ENCODE data around the gene CAMTA1. TPM values are rescaled to one million over a fixed set of nuclear protein-coding genes. Genes with fewer than 3 reads are reported as not detected.
A peak's percentile ranks its signal among the peaks of the same experiment; 100 is the strongest.
"Not testable (repeated sequence)": the region's sequence is repeated elsewhere in the genome, so short reads cannot be mapped to it uniquely, and the experiment has no call there.

CAMTA1 gene
- total RNA-seq, 1 donor from 2014 or later: 166 TPM

DNA sequence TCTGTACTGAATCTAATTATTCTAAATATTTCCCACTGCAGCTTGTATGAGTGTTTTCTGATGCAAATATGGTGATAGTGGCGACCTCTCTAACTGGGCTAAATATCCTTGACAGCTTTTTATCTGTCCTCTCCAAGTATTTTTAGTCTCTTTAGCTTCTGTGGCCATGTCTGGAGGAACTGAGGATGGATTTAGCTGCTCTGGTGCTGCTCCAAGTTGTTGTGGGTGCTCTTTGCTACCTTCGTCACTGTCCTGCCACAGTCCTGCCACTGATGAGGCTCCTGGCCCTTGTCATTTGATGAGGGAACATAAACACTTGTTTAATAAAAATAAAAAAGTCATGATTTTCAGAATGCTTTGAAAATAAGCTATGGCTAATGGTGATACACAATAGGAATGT, 15.9 kb downstream of the CAMTA1 start:
- peak; percentile 72 for ATAC-seq
- intact Hi-C loops (cut with micrococcal nuclease): no loop called here
- no peak for DNase-seq

DNA sequence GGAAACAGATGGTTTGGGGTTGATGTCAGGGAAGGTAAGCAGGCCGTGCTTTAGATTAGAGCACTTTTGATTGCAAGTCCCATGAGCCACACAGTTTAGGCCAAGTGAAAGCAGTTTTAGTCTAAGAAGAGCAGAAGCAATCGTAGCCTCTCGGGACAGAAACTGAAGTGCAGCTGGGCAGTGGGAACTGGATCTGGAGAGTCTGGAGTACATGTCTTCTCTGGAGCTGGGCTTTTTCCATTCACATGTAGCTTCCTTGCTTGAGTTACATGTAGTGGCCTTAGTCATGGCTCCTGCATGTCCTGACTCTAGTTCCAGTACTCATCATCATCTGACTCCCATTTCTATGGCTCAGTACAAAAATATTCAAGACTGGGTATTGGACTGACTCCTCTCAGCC, 16.7 kb downstream of the CAMTA1 start:
- intact Hi-C loops (cut with micrococcal nuclease): no loop called here
- DNase-seq (no peak), ATAC-seq (peak; percentile 77)

DNA sequence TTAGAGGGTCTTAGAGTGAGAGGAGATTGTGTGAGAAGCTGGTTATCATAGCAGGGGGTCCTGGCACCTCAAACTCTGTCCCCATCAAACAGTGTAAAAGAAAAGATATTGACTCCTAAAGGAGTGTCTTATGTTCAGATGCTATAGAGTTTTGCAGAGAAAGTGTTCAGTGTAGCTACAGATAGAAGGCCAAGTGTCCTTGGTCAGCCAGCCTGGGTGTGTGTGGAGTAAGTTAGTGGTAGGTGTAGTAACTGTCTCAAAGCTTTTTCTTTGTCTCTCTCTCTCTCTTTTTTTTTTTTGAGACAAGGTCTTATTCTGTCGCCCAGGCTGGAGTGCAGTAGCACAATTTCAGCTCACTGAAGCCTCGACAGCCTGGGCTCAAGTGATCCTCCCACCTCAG, 17.2 kb downstream of the CAMTA1 start:
- intact Hi-C loops (cut with micrococcal nuclease): no loop called here
- ATAC-seq (peak; percentile 8), DNase-seq (no peak)

DNA sequence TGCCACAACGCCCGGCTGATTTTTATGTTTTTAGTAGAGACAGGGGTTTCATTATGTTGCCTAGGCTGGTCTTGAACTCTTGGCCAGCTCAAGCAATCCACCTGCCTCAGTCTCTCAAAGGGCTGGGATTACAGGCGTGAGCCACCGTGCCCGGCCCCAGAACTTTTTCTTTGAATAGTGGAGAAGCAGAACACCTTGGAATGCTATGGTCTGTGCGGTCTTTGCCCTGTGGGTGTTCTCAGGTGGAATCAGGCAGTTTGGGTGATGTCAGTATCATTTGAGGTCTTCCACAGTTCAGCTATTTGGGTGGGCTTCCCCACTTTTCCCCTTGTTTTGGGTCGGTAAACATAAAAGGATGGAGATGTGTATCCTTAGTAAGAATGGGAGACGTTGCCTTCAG, 17.6 kb downstream of the CAMTA1 start:
- DNase-seq (no peak), ATAC-seq (no peak)
- intact Hi-C loops (cut with micrococcal nuclease): no loop called here

DNA sequence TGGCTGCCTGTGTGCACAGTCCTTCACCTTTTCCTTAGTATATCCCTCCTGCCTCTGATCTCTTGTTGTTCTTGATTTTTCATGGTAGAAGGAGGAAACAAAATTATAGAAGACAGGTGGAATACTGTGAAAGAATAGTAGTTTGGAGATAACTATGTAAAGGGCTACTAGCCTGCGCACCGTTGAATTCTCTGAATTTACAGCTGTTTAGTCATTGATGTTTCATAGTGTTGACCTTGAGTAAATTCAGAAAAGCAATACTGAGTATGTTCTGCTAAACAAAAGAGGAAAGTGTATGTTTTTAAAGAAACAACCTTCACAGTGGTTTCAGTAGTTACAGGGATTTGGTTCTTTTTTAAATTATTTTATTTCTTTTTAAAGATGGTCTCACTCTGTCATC, 18.1 kb downstream of the CAMTA1 start:
- DNase-seq (no peak), ATAC-seq (no peak)
- intact Hi-C loops (cut with micrococcal nuclease): no loop called here

DNA sequence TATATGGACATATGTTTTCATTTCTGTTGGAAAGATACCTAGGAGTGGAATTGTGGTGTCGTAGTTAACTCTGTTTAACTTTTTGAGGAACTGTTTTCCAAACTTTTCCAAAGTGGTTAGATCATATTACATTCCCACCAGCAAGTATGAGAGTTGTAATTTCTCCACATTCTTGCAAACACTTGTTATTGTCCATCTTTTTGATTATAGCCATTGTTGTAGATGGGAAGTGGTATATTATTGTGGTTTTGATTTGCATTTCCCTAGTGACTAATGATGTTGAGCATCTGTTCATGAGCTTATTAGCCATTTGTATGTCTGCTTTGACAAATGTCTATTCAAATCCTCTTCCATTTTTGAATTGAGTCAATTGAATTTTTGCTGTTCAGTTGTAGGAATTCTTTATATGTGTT, 19.8 kb downstream of the CAMTA1 start:
- DNase-seq: no peak
- intact Hi-C loops (cut with micrococcal nuclease): no loop called here
- no peak for ATAC-seq

DNA sequence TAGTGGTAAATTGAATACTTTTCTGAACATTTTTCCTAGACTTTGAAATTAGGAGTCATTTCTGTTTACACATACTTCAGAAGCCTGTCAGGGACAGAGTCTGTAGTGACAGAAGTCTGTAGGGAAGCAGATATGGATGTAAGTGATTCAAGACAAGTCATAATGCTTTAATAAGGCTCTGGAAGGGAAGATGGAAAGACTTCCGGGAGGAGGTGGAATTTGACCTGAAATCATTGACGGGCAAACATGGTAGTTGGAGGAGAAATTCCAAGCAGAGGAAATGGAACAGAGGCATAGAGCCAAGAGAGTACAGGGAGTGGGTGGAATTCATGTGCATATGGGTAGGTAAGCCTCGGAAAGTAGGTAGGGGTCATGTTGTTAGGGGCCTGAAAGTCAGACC, 22.5 kb downstream of the CAMTA1 start:
- intact Hi-C loops (cut with micrococcal nuclease): no loop called here
- no peak for DNase-seq
- no peak for ATAC-seq

DNA sequence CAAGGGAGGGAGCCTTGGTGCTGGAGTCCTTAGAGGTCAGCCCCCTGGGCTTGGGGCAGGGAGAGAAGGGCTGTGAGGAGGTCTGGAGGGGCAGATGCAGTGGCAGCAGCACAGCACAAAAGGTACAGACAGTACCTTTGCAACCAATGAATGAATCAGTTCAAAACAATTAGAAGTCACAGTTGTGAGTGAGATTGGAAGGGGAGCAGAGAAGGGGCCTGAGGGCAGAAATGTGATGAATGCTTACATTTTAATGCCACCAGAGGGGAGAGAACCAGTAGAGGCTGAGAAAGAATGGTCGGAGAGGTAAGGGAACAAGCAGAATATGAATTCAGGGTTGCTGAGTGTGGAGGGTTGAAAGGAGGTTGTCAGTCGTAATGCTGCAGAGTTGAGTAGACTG, 24.2 kb downstream of the CAMTA1 start:
- intact Hi-C loops (cut with micrococcal nuclease): no loop called here
- ATAC-seq (no peak), DNase-seq (no peak)

DNA sequence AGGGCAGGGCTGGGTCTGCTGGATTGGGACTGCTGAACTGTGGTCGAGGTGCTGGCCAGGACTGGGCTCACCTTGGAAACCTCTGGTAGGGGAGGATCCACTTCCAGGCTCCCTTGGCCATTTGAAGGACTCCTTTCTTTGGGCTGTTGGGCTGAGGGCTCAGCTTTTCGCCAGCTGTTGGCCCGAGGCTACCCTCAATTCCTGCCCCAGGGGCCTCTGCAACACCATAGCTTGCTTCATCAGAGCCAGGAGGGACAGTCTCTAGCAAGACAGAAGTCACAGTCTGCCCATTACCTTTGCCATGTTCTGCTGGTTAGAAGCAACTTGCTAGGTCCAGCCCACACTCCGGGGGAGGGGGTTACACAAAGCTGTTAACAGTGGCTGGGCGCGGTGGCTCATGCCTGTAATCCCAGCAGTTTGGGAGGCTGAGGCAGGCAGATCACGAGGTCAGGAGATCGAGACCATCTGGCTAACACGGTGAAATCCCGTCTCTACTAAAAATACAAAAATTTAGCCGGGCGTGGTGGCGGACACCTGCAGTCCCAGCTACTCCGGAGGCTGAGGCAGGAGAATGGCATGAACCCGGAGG, 25.0 kb downstream of the CAMTA1 start:
- intact Hi-C loops (cut with micrococcal nuclease): not testable (repeated sequence)

DNA sequence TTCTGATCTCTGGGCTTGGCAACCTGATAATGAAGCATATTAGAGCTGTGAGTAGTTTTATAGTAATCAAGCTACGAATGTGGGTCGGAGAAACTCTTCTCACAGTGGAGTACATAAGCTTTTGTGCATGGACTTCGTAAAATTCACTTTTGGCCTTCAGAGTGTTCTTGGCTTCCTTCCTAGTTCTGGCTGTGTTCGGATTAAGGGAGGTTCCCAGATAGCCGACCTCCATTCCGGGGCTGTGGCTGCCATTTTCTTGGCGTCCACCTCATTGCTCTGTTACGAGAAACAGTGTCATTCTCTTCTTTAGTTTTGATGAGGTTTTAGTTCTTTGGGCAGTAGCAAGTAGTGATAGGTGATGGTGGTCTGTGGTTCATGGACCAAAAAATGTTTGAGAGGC, 26.3 kb downstream of the CAMTA1 start:
- intact Hi-C loops (cut with micrococcal nuclease): no loop called here
- peak; percentile 41 for DNase-seq
- ATAC-seq: peak; percentile 50

More for the DNA sequence above, 25.0 kb downstream of the CAMTA1 start:
- not testable (repeated sequence) for DNase-seq, ATAC-seq

DNA sequence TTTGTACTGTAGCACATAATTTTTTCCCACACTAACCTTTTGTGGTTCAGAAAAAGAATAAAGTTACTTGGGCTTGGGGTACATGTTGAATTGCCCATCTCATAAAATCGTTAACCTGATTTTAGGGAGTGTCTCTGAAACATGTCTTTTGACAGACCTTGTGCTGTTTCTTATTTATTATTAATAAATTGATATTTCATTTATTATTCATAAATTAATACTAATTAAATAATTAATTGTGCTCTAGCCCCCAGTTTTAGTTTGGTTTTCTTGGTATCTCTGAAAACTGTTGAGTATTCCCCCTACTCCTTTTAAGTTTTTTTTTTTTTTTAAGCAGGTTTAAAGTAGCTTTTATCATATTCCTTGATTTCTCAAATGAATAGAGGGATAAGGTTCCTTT, 27.9 kb downstream of the CAMTA1 start:
- ATAC-seq: no peak
- intact Hi-C loops (cut with micrococcal nuclease): no loop called here
- no peak for DNase-seq

DNA sequence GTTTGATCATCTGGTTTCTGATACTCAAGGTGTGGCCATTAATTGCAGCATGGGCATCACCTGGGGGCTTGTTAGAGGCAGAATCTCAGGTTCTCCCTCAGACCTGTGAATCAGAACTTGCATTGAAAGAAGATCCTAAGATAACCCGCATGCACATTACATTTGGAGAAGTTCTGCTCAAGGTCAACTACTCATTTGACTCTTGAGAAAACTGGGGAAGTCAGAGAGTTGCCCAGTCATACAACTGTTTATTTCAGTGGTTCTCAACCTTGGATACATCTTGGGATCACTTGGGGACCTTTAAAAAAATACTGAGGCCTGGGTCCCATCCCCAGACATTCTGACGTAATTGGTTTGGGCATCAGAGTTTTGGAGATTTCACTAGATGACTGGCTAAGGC, 30.5 kb downstream of the CAMTA1 start:
- DNase-seq (no peak), ATAC-seq (no peak)
- intact Hi-C loops (cut with micrococcal nuclease): no loop called here

DNA sequence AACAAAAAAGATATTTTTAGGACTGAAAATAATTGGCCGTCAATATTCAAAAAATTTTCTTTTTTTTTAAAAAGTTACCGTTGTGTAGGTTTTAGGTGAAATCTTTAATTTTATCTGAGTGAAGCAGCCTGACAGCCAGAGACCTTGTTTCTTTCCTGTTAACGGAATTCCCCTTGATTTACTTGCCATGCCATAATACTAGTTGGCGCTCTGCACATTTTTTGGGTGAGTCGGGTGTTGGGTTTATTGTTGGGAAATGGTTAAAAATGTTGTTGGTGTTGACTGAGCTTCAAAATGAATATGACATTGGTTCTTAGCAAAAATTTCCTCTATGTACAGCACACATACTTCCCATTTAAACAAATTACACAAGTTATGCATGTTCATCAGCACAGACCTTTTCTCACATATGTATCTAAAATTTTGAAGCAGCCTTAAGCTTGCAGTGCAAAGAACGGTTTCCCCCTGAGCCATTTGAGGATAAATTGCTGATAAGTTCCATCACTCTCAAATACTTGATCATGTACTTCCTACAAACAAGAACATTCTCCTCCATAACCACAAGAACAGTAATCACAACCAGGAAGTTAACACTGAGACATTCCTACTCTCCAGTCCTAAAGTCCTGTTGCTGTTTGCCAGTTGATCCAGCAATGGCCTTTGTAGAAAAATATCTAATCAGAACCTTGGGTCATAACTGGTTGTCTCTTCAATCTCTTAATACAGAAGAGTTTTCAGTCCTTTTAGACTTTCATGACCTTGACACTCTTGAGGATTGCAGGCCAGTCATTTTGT, 34.2 kb downstream of the CAMTA1 start:
- intact Hi-C loops (cut with micrococcal nuclease): no loop called here
- ATAC-seq (no peak), DNase-seq (no peak)

DNA sequence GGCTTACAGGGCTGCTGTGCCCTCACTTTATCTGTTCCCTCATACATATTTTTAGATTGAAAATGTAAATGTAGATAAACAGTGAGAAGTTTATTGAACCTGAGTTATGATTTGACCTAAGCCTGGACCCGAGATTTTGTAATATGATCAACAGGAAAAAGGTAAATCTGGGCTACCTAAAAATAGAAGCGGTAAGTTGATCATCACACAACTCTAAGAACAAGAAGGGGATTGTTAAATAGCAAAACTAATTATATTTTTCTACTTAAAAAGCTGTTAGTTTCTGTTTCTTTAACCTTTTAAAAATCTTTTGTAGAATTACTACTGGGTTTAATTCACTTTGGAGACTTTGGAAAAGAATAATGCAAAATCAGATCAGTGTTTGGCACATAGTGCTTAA, 35.6 kb downstream of the CAMTA1 start:
- intact Hi-C loops (cut with micrococcal nuclease): no loop called here
- ATAC-seq (no peak), DNase-seq (no peak)

DNA sequence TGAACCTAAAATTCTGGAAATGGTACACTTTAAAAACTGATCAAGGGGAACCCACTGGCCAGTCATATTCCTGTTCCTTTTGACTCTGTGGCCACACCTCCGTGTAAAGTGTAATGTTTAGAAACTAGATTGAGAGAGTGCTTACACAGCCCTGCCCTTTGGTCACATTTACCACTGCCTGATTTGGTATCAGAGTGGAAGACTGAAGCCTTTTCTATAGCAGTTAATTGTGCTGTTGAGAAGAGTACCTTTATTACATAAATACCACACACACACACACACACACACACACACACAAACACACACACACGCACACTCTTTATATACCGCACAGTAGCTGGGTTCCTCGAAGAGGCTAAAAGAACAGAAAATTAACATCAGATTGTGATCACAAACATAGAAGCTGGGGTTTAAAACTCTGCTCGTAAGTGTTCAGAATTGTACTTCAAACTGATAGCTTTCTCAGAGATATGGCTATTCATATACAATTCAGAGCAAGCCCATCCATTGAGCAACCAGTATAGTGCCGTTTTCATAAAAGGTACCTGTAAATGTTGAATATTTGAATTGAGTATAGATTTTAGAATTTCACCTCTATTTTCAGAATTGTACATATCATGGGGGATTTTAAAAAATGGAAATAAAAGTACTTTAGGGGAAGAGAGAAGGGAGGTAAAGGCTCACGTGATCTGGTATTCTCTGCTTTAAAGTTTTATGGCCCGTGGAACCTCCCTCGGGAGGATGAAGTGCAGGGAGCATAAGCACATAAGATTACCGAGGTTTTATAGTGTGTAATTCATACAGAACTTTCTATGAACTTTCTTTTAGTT, 37.5 kb downstream of the CAMTA1 start:
- ATAC-seq (peak; percentile 70), DNase-seq (no peak)
- intact Hi-C loops (cut with micrococcal nuclease): no loop called here

DNA sequence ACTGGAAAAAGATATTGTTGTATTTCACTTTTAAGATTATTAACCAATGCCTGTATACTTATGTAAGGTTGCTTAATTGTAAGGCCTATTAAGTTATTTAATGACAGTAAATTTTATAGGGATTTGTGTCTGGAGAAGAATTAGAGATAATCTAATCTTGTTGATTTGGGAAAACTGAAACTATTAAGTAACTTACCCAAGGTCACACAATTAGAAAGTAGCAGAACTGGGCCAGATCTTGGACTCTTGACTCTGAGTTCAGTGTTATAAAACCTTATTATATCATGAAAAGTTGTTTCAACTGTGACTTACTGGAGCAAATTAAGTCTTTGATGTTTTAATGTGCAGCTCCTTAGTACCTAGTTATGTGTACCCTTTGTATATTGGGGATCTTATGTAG, 38.5 kb downstream of the CAMTA1 start:
- intact Hi-C loops (cut with micrococcal nuclease): no loop called here
- ATAC-seq (no peak), DNase-seq (no peak)

DNA sequence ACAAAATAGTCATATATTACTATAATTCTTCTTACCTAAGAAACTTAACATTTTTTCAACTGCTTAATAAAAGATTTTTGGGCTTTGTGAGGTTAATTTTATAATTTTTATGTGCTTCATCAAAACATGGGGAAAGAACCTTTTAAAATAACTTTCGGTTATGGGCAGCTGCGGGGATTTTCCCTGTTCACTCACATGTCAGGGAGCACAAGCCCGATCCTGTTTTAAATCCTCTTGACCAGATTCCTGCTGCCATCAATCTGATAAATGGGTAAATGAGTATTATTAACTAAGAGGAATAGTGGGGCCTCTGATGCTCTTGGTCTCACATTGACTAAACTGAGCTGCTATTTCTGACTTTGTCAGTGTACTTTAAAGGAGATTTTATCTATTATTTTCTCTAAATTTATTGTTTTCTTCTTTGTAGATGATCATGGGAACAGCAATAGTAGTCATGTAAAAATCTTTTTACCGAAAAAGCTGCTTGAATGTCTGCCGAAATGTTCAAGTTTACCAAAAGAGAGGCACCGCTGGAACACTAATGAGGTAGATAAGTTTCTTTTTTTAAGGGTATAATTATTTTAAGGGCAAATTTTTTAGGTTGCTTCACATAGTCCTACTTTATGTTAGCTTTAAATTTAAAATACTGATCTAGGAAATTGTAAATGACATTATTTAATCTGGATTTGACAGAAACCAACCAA, 39.6 kb downstream of the CAMTA1 start:
- ATAC-seq: no peak
- DNase-seq: no peak

DNA sequence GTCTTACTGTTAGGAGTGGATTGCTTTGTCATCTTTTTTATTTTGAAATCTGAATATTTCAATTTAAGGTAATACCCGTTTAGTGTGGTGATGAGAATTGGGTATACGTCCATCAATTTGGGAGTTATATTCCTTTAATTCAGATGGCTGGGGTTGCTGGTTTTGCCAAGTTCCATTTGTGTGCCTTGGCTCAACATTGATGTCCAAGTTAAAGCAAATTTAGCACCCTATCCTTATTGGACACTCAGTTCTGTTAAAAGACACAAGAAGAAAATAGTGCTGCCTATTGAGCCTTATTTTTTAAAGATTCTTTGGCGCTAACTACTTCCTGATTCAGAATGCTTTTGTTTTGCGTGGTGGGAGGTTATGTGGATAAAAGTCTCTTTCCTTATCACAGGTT, 40.6 kb downstream of the CAMTA1 start:
- intact Hi-C loops (cut with micrococcal nuclease): no loop called here
- no peak for ATAC-seq
- DNase-seq: no peak

More for the DNA sequence above, 39.6 kb downstream of the CAMTA1 start:
- intact Hi-C loops (cut with micrococcal nuclease): no loop called here

DNA sequence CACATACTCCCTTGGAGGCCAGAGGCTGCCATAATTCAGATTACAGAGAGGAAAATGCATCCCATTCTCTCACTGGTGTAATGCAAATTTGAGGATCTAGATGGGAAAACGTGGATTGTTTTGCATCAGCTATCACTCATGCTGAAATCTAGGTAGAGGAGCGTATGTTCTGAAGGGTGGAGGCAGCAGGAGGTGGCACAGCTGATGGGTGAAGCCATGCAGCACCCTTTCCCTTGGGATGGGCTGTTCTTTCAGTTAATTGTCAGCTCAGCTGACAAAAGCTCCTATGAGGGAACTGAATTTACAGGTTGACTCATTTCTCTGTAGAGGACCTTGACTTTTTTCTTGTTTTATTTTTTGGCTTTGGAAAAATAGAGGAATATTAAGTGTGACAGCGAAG, 41.8 kb downstream of the CAMTA1 start:
- no peak for ATAC-seq

More for the DNA sequence above, 41.8 kb downstream of the CAMTA1 start:
- DNase-seq: no peak
- intact Hi-C loops (cut with micrococcal nuclease): no loop called here
